NCI-H146 treated with DMSO at 0.1 percent for 48 hours (cell line): ENCODE data around the gene PDE1A.
A peak's percentile ranks its signal among the peaks of the same experiment; 100 is the strongest.
"Not testable (repeated sequence)": the region's sequence is repeated elsewhere in the genome, so short reads cannot be mapped to it uniquely, and the experiment has no call there.

Experiments used
- DNase-seq: peaks from one replicate; lab custom pipeline; 2025; ENCODE audit not compliant: unreplicated experiment; lab: John Stamatoyannopoulos, UW

The PDE1A gene

GRCh38 chr2:182410120-182410519 lies 16.7 kb downstream of the PDE1A start:
- DNase-seq, result no peak

GRCh38 chr2:182406221-182406620 lies 20.6 kb downstream of the PDE1A start:
- no peak for DNase-seq

- no peak for DNase-seq
Measured at GRCh38 chr2:182404975-182405561, 21.8 kb downstream of the PDE1A start.

GRCh38 chr2:182404092-182404491 lies 22.7 kb downstream of the PDE1A start:
- no peak for DNase-seq

- DNase-seq, result no peak
Measured at GRCh38 chr2:182393270-182393760, 33.5 kb downstream of the PDE1A start.

- no peak for DNase-seq
Measured at GRCh38 chr2:182391443-182391842, 35.4 kb downstream of the PDE1A start.

- DNase-seq, result not testable (repeated sequence)
Measured at GRCh38 chr2:182386267-182386880, 40.5 kb downstream of the PDE1A start.

- DNase-seq, result no peak
Measured at GRCh38 chr2:182384860-182385259, 42.0 kb downstream of the PDE1A start.

GRCh38 chr2:182381225-182381624 lies 45.6 kb downstream of the PDE1A start:
- DNase-seq, result no peak

GRCh38 chr2:182379241-182379640 lies 47.6 kb downstream of the PDE1A start:
- DNase-seq, result no peak

- DNase-seq, result no peak
Measured at GRCh38 chr2:182378759-182379158, 48.1 kb downstream of the PDE1A start.

- DNase-seq, result no peak
Measured at GRCh38 chr2:182377467-182377866, 49.4 kb downstream of the PDE1A start.

GRCh38 chr2:182375862-182376261 lies 51.0 kb downstream of the PDE1A start:
- no peak for DNase-seq

GRCh38 chr2:182372661-182373060 lies 54.2 kb downstream of the PDE1A start:
- DNase-seq, result no peak

- DNase-seq, result peak; percentile 10
Measured at GRCh38 chr2:182368996-182369395, 57.8 kb downstream of the PDE1A start.

GRCh38 chr2:182368446-182368845 lies 58.4 kb downstream of the PDE1A start:
- no peak for DNase-seq

- DNase-seq, result no peak
Measured at GRCh38 chr2:182367401-182367800, 59.4 kb downstream of the PDE1A start.

- peak; percentile 16 for DNase-seq
Measured at GRCh38 chr2:182366628-182367027, 60.2 kb downstream of the PDE1A start.

GRCh38 chr2:182365855-182366254 lies 61.0 kb downstream of the PDE1A start:
- no peak for DNase-seq

- no peak for DNase-seq
Measured at GRCh38 chr2:182361477-182361876, 65.4 kb downstream of the PDE1A start.

GRCh38 chr2:182360663-182361260 lies 66.1 kb downstream of the PDE1A start:
- DNase-seq, result no peak

GRCh38 chr2:182359990-182360662 lies 66.7 kb downstream of the PDE1A start:
- DNase-seq, result no peak
